Measurements from ENCODE around the gene COA8.

GRCh38 chr14:103558071-103558882 lies 4.5 kb upstream of the COA8 start:
- TF ChIP-seq EZH2 (IDR thresholded peaks at IDR 0.05; ENCODE audit: borderline replicate concordance, low read depth, low read length, severe bottlenecking) (no peak), POLR2A (IDR thresholded peaks at IDR 0.05; ENCODE audit: low read depth, low read length) (no peak), FOS (IDR thresholded peaks at IDR 0.05; ENCODE audit: borderline replicate concordance, insufficient read depth, low read length) (no peak), MYC (IDR thresholded peaks at IDR 0.05; ENCODE audit: low read depth, low read length) (no peak), POLR2AphosphoS5 (IDR thresholded peaks at IDR 0.05; ENCODE audit: insufficient read depth, low read depth, low read length) (no peak)
- TF ChIP-seq, protein P1, sequence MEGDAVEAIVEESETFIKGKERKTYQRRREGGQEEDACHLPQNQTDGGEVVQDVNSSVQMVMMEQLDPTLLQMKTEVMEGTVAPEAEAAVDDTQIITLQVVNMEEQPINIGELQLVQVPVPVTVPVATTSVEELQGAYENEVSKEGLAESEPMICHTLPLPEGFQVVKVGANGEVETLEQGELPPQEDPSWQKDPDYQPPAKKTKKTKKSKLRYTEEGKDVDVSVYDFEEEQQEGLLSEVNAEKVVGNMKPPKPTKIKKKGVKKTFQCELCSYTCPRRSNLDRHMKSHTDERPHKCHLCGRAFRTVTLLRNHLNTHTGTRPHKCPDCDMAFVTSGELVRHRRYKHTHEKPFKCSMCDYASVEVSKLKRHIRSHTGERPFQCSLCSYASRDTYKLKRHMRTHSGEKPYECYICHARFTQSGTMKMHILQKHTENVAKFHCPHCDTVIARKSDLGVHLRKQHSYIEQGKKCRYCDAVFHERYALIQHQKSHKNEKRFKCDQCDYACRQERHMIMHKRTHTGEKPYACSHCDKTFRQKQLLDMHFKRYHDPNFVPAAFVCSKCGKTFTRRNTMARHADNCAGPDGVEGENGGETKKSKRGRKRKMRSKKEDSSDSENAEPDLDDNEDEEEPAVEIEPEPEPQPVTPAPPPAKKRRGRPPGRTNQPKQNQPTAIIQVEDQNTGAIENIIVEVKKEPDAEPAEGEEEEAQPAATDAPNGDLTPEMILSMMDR (IDR thresholded peaks at IDR 0.05; ENCODE audit: extremely low read depth in 1 of 2, insufficient read depth in 1 of 2, low read depth in 1 of 2, low read length in 2 of 2) = no peak
